Calu3 (cell line): ENCODE measurements around the gene GOT2. TPM values are rescaled to one million over a fixed set of nuclear protein-coding genes. Genes with fewer than 3 reads are reported as not detected.

ENCODE experiments used
- BruUV-seq: library from RNA; stranded (reverse); fragments of 400-500 nt; replicated peaks from 2 replicates; lab custom pipeline; 2021; lab: Mats Ljungman, UMichigan
- CTCF ChIA-PET: fragments of 300-600 bp; sonication (Branson Sonifier 250); formaldehyde crosslinking; loops from one replicate; lab custom pipeline; 2022; ENCODE audit warnings: antibody characterized with exemption; lab: Charles Lee
- DNase-seq: peaks from one replicate; pipeline ENCODE4 v3.0.0; 2022
- H3K27ac Mint-ChIP-seq: one replicate; pipeline ENCODE4 v1.8.0; 2022; ENCODE audit warnings: mixed read lengths; ENCODE audit not compliant: unreplicated experiment
- H3K27me3 Mint-ChIP-seq: one replicate; pipeline ENCODE4 v1.8.0; 2022; ENCODE audit warnings: mixed read lengths; ENCODE audit not compliant: unreplicated experiment
- H3K36me3 Mint-ChIP-seq: one replicate; pipeline ENCODE4 v1.8.0; 2022; ENCODE audit warnings: mild to moderate bottlenecking, moderate library complexity, mixed read lengths; ENCODE audit not compliant: insufficient read depth, unreplicated experiment
- H3K4me1 Mint-ChIP-seq: one replicate; pipeline ENCODE4 v1.8.0; 2022; ENCODE audit warnings: mild to moderate bottlenecking, low read depth, mixed read lengths; ENCODE audit not compliant: unreplicated experiment
- H3K4me3 Mint-ChIP-seq: one replicate; pipeline ENCODE4 v1.8.0; 2022; ENCODE audit warnings: mild to moderate bottlenecking, low read depth, moderate library complexity, mixed read lengths; ENCODE audit not compliant: unreplicated experiment
- H3K9me3 Mint-ChIP-seq: one replicate; pipeline ENCODE4 v1.8.0; 2022; ENCODE audit warnings: low read depth, mixed read lengths; ENCODE audit not compliant: unreplicated experiment
- CTCF ChIP-seq: fragments of 200-600 bp; IDR thresholded peaks from one replicate; pipeline ENCODE4 v1.8.0; 2022; ENCODE audit warnings: antibody characterized with exemption; ENCODE audit not compliant: unreplicated experiment
- intact Hi-C: fragments of 100-400 bp; cut with micrococcal nuclease; formaldehyde crosslinking; loops from one replicate; pipeline ENCODE4 v1.10.0; 2022; ENCODE audit not compliant: unreplicated experiment
- total RNA-seq: library from RNA; stranded (reverse); gene quantifications from 2 replicates; pipeline ENCODE4 v1.2.3, GENCODE V29; 2022

Gene GOT2
- total RNA-seq, 1 experiment from 2014 or later: 162 TPM

- no peak for DNase-seq
- no peaks in the 10 kb centered on the region for H3K9me3 Mint-ChIP-seq
- intact Hi-C loops: no loop called here
- no peaks in the 10 kb centered on the region for H3K27me3 Mint-ChIP-seq
- H3K27ac Mint-ChIP-seq: no peak overlapping the region
- CTCF ChIA-PET: no interaction called here
- no peaks in the 10 kb centered on the region for H3K4me1 Mint-ChIP-seq
- TF ChIP-seq CTCF: no peak
- no TSS peak for BruUV-seq
- peaks cover 67% of the 10 kb centered on the region for H3K36me3 Mint-ChIP-seq
- no peak overlapping the region for H3K4me3 Mint-ChIP-seq
These were observed 17.6 kb downstream of the GOT2 start for GRCh38 chr16:58716468-58716867.

- DNase-seq: no peak
- Mint-ChIP-seq H3K9me3 (no peaks in the 10 kb centered on the region), H3K36me3 (peaks cover 56% of the 10 kb centered on the region), H3K4me3 (no peak overlapping the region), H3K27ac (no peak overlapping the region), H3K4me1 (no peaks in the 10 kb centered on the region), H3K27me3 (no peaks in the 10 kb centered on the region)
- intact Hi-C loops: no loop called here
- TF ChIP-seq CTCF: no peak
- CTCF ChIA-PET: no interaction called here
- BruUV-seq: no TSS peak
These were observed 20.4 kb downstream of the GOT2 start for GRCh38 chr16:58713742-58714141.

GRCh38 chr16:58709333-58709732 lies 24.8 kb downstream of the GOT2 start:
- intact Hi-C loops: no loop called here
- Mint-ChIP-seq H3K36me3 (peaks cover 40% of the 10 kb centered on the region), H3K4me3 (no peak overlapping the region), H3K4me1 (no peaks in the 10 kb centered on the region), H3K9me3 (no peaks in the 10 kb centered on the region), H3K27ac (no peak overlapping the region), H3K27me3 (no peaks in the 10 kb centered on the region)
- no TSS peak for BruUV-seq
- DNase-seq: no peak
- no peak for TF ChIP-seq CTCF
- CTCF ChIA-PET: no interaction called here

- Mint-ChIP-seq H3K36me3 (no peaks in the 10 kb centered on the region), H3K27me3 (no peaks in the 10 kb centered on the region), H3K4me1 (no peaks in the 10 kb centered on the region), H3K9me3 (no peaks in the 10 kb centered on the region), H3K27ac (peak overlapping the region; percentile 49), H3K4me3 (no peak overlapping the region)
- CTCF ChIA-PET: interaction anchor here (0.6 kb wide), 1 partner anchor 12 kb away, joined by 3 read pairs; no protein-coding TSS in a partner anchor
- DNase-seq: no peak
- intact Hi-C loops: no loop called here
- BruUV-seq: no TSS peak
- no peak for TF ChIP-seq CTCF
These were observed 35.0 kb downstream of the GOT2 start for GRCh38 chr16:58699151-58699550.
